ENCODE measurements around the gene TDRD12. TPM values are rescaled to one million over a fixed set of nuclear protein-coding genes. Genes with fewer than 3 reads are reported as not detected.

TDRD12 gene, protein sequence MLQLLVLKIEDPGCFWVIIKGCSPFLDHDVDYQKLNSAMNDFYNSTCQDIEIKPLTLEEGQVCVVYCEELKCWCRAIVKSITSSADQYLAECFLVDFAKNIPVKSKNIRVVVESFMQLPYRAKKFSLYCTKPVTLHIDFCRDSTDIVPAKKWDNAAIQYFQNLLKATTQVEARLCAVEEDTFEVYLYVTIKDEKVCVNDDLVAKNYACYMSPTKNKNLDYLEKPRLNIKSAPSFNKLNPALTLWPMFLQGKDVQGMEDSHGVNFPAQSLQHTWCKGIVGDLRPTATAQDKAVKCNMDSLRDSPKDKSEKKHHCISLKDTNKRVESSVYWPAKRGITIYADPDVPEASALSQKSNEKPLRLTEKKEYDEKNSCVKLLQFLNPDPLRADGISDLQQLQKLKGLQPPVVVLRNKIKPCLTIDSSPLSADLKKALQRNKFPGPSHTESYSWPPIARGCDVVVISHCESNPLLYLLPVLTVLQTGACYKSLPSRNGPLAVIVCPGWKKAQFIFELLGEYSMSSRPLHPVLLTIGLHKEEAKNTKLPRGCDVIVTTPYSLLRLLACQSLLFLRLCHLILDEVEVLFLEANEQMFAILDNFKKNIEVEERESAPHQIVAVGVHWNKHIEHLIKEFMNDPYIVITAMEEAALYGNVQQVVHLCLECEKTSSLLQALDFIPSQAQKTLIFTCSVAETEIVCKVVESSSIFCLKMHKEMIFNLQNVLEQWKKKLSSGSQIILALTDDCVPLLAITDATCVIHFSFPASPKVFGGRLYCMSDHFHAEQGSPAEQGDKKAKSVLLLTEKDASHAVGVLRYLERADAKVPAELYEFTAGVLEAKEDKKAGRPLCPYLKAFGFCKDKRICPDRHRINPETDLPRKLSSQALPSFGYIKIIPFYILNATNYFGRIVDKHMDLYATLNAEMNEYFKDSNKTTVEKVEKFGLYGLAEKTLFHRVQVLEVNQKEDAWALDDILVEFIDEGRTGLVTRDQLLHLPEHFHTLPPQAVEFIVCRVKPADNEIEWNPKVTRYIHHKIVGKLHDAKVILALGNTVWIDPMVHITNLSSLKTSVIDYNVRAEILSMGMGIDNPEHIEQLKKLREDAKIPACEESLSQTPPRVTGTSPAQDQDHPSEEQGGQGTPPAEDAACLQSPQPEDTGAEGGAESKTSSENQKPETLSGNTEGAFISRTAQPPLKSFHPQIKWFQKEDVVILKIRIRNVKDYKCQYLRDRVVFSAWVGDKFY (N-terminal part only)
- 0.63 TPM for polyA plus RNA-seq (ENCODE audit: insufficient read length)

DNA sequence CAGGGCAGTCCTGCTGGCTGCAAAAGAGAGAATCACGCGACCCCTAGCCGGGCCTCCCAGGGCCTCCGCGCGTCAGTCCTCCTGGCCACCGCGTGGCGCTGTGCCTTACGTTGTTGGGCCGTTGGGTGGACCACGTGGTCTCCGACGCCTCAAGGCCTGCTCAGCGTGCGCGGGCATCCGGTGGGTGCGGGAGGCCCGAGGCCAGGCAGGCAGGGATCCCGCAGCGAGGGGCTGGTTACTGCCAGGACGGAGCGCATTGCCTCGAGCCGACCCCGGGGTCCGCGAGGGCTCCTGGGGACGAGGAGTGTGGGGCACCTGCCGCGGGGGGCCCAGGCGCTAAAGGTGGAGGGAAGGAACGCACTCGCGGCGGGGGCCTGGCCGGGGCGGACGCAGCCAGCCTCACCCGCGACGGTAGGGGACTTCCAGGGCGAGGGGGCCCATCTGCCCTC lies at the start of gene TDRD12:
TDRD12 (plus strand) TSS at position 157 of the 449 bp plus-strand sequence. CDS start 306 bp downstream, outside the sequence.
- no peak for DNase-seq (ENCODE audit: low read depth)

DNA sequence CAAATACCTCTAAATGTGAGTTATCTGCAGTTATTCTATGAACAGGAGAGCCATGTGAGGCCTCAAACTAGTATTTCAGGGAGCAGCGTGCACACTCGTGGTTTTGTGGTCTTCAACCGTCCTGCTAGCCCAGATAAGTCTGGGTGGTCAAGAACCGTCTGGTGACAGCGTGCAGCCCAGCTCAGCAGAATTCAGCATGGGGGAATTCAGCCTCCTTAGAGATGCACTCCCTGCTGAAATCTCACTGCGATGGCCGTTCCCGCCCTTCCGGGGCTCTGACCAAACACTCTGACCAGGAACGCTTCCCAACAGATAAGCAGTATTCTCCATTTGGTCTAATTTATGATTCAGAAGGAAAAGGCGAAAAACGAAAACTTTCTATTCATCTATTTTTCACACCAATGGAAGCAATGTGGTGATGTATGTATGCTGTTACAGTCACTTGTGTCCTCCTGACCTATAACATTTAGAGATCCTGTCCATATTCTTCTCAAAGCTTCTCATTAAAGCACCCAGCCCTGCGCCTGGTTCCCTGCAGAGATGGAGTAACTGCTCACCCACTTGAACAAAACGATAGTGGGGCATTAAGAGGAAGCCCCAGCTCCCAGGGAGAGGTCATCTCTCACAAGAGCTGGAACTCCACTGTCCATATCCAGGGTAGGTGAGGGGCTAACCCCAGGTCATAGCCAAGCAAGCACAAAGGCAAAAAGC lies 47.5 kb upstream of the TDRD12 start:
- DNase-seq (ENCODE audit: low read depth) = no peak

DNA sequence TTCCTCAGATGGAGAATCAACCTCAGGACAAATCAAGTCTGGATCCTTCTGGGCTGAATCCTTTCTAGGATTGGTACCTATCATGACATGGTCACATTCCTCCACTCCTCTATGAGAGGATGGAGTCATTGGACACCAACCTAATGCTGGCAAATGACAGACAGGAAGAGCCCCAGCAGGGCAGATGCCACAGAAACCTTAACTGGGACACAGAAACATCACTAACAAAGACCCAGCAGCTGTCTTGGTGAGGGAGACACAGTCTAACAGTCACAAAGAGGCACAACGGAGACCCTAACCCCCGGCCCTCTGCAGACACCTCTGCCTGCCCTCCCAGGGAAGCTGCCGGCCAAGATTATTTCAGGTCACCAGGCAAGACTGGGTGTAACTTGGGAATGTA lies 46.7 kb upstream of the TDRD12 start:
- no peak for DNase-seq (ENCODE audit: low read depth)

DNA sequence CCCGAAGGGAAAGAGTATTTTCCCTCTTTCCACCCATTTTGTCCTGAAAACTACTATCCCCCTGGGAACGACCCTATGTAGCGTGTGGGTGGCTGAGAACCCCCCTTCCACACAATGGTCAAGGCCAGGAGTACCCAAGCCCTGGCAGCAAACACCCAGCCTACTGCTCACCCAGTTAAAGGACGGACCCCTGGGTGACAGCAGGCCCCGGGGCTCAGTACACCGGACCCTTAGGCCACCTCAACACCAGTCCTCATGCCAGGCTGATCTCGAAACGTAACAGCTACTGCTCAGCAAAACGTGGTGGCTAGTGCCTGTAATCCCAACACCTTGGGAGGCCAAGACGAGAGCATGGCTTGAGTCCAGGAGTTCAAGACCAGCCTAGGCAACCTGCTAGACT lies 46.0 kb upstream of the TDRD12 start:
- DNase-seq (ENCODE audit: low read depth) = no peak

DNA sequence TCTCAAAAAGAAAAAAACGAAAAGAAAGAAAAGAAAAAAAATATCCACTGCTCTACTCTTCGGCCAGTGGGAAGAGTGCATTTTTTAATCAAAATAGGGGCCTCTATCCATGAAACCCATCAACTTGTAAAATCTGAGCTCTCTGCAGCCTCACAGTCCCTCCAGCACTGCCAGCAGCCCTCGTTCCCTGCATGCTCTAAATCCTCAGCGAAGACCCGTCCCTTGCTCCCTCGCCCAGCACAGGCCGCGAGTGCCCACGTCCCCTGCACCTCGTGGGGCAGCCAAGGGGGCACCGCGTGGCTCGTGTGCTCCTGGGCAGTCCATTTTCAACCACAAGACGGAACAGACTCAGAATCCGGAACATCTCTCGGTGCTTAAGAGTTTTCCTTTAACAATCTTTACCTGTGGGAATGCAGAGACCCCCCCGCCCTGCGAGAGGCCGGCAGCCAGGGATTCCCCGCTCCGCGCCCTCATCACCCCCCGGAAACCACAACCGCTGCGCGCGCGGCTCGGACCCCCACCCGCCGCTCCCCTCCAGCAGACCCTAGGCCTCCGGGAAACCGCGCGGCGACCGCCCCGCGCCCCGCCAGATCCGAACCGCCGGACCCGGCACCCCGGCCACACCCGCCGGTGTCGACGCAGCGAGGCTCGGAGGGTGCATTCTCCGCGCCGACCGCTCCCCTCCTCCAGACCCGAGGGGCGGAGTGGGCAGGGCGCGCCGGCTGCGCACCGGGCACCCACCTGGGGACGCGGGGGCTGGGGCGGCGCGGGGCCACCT lies 45.2 kb upstream of the TDRD12 start:
- no peak for DNase-seq (ENCODE audit: low read depth)

DNA sequence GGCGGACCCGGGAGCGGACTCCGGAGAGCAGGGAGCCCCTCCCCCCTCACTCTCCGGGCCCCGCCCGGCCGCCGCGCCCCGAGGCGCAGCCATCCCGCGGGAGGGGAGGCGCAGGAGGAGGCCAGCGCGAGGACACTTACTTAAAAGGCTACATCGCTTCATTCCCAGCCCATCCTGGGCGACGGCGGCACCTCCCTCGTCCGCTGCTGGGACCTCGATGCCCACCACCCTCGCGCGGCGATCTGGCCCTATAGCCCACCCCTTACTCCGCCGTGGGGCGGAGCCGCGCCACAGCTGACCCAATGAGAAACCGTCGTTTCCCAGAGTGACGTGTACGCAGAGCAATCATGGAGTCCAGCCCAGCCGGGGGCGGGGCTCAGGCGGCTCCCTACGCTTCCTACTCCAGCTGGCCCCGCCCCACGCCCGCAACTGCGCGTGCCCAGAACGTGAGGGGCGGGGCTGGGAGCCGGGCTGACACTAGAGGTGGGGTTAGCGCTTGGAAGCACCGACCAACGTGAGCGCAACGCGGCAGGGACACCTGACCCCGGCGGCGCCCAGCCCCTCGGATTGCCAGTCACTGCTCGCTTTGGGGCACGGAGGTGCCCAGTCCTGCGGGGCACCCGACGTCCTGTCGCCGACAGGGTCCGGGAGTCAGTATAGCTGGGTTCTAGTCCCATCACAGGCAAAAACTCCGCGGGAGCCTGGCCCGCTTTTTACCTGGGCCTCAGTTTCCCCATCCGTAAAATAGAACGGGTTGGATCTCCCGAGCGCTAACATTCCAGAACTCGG lies 44.4 kb upstream of the TDRD12 start, which contains the start of gene ANKRD27:
ANKRD27 (minus strand) TSS at position 250 of the 789 bp plus-strand sequence. CDS start 16,165 bp downstream, outside the sequence.
- DNase-seq (ENCODE audit: low read depth) = peak; percentile 98

DNA sequence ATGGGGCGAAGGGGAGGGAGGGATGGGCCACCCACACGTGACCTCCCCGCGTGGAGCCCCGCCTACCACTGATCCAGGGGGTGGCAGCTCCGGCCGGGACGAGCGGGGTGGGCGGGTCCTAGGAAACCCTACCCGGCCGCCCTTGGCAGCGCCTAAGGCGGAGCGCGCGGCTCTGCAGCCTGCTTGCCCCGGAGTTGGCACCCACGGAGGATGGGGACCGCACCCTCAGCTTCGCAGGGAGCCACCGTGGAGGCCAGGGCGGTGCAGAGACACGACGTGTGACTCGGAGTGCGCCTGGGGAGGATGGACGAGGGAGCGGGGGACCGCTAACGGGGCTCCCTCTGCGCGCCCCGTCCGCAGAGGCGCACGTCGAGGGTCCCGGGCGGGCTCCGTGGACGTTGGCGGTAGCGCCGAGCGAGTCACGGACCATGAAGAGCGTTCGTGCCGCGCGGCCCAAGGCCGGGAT lies 43.8 kb upstream of the TDRD12 start, which contains the start of gene RGS9BP:
RGS9BP (plus strand) TSS at position 129 of the 466 bp plus-strand sequence. CDS start 416 bp downstream, outside the sequence.
- DNase-seq (ENCODE audit: low read depth) = no peak

DNA sequence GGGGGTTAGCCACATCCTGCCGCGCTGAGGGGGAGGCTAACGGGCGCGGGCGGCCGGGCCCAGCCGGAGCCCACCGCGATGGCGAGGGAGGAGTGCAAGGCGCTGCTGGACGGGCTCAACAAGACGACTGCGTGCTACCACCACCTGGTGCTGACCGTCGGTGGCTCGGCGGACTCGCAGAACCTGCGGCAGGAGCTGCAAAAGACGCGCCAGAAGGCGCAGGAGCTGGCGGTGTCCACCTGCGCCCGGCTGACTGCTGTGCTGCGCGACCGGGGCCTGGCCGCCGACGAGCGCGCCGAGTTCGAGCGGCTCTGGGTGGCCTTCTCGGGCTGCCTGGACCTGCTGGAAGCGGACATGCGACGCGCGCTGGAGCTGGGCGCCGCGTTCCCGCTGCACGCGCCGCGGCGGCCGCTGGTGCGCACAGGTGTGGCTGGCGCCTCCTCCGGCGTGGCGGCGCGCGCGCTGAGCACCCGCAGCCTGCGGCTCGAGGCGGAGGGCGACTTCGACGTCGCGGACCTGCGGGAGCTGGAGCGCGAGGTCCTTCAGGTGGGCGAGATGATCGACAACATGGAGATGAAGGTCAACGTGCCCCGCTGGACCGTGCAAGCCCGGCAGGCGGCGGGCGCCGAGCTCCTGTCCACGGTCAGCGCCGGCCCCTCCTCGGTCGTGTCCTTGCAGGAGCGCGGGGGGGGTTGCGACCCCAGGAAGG lies 43.2 kb upstream of the TDRD12 start:
- no peak for DNase-seq (ENCODE audit: low read depth)

DNA sequence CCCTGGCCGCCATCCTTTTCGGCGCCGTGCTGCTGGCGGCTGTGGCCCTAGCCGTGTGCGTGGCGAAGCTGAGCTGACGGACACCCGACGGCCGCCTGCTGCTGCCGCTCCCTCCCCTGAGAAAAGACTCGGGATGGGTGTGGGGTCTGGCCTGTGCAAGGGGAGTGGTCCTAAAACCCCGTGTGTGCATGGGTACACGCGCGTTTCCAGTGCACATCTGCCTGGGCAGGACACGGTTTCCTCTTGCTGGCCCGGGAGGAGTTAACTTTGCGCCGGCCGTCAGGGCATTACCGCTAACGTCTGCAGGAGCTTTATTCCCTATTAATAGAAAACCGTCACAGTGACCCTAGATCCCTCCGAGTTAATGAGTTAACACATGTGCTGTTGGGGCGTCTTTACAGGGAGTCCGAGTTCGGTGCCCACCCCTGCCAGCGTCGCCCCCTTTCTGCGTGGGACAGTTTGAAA lies 42.6 kb upstream of the TDRD12 start:
- DNase-seq (ENCODE audit: low read depth) = no peak

DNA sequence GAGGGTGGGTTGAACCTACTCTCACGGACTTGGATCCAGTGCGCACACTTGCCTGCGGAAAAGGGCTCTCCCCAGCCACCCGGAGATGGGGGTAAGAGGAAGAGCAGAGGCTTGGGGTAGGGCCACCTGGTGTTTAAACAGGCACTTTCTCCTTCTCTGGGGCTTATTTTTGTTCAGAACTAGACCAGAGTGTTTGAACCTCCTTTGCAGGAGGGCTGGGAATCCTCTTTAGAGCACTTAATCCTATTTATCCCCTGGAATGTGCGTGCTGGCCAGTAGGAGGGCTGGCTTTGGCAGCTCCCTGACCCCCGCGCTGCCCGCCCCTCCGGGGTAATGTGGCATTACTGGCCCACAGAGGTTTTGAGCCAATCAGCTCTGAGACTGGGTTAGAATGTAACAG lies 41.9 kb upstream of the TDRD12 start:
- DNase-seq (ENCODE audit: low read depth) = no peak

DNA sequence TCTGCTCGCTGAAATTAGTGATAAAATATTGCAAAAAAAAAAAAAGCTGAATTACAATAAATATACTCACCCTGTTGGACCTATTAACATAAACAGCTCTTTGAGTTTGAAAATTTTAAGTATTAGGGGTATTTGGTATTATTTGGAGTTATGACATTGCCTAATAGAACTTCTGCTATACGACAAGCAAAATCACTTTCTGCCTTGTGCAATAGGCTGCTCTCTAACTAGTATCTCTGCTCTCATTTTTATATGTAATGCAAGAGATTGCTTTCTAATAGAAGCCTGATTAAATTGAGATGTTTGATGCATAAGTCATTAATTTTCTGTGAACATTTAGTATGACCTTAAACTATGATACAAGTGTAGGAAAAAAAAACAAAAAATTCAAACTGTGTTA lies 38.6 kb upstream of the TDRD12 start:
- DNase-seq (ENCODE audit: low read depth) = no peak

DNA sequence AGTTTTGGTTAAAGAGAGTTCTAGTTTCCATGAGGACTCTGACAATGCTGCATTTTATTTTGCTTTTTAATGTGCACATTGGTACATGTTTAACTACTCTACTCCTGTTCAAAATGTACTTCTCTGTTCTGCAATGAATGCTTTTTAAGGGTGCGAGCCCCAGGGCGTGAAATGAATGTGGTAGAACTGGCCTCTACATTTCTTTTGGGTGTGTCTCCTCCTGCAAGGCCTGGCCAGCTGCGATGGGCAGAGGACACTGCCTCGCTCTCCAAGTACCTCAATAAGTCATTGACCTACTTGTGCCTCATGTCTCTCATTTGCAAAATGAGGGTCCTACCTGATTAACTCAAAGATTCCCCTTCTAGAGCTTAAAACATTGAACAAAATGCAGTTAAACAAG lies 37.2 kb upstream of the TDRD12 start:
- DNase-seq (ENCODE audit: low read depth) = no peak

DNA sequence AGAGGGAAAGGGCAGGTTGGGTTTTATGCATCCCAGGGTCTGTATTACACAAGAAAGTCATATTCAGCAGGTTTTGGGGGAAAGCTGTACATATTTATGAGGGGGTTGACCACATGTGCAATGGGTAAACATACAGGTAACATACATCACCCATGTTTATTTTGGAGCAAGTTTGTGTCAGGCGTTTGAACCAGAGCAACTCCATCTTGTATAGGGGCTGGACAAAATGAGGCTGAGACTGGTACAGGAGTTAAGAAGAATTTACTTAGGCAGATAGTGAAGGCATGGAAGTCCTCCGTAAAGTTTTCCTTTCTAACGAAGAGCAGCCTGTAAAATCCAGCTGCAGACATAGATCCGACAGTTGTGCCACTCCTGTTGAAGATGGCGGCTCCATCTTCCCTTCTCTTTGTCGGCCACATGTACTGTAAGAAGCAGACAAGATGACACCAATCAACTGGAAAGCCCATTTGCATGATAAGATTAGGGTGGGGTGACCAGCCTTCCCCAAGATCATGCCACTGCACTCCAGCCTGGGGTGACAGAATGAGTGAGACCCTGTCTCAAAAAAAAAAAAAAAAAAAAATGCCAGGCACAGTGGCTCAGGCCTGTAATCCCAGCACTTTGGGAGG lies 32.6 kb upstream of the TDRD12 start:
- no peak for DNase-seq (ENCODE audit: low read depth)

DNA sequence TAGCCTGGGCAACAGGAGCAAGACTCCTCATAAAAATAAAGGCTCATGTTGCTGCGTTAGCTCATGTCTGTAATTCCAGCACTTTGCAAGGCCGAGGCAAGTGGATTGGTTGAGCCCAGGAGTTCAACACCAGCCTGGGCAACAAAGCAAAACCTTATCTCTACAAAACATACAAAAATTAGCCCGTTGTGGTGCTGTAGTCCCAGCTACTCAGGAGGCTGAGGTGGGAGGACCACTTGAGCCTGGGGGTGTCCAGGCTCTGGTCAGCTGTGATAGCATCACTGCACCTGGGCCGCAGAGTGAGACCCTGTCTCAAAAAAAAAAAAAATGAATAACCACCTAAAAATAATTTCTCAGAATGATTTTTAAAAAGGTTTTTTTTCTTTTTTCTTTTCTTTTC lies 31.9 kb upstream of the TDRD12 start:
- DNase-seq (ENCODE audit: low read depth) = no peak

DNA sequence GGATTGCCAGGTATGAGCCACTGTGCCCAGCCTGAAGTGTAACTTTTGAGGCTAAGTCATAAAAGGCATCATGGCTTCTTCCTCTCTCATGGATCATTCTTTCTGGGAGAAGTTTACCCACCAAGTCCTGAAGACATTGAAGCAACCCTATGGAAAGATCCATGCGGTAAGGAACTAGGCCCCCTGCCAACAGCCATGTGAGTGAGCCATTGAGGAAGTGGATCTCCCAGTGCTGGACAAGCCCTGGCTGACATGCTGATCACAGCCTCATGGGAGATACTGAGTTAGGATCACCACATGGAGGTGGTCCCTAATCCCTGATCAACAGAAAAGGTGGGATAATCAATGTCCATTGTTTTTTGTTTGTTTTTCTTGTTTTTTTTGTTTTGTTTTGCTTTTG lies 31.3 kb upstream of the TDRD12 start:
- no peak for DNase-seq (ENCODE audit: low read depth)

DNA sequence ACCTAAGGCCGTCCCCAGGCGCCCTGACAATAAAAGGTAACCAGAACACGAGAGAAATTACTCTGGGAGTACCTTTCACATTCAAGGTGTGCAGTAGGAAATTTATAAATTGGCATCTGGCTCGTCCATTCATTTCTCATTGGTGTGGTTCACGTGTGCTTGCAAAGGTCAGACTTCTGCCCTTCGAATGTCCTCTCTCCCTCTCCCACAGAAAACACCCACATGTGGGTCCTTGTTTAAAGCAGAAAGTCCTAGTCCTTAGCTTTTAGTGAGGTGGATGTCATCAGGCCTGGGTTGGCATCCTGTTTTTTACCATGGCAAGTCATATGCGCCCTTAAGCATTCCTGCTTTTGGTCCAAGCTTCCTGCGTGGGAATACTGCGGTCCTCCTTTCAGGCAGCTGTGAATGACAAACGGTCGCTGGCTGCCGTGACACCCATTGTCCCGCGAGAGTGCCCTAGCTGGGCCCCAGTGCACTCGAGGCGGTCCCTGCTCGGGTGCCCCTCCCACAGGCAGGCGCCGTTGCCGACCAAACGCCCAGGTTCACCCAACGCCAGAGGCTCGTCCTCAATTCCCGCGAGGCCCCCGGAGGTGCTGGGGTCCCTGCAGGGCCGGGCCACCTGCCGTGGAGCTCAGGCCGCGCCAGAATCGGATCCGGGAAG lies 28.1 kb upstream of the TDRD12 start, which contains the start of gene NUDT19:
NUDT19 (plus strand) TSS at position 531 of the 661 bp plus-strand sequence. CDS start 140 bp downstream, outside the sequence.
- no peak for DNase-seq (ENCODE audit: low read depth)

Measured in forelimb muscle (tissue), 1 donor.